Thyroid gland (tissue), 4 donors: ENCODE data around the gene GRIK5.

Experiments
- CTCF ChIP-seq, 6 experiments: fragments of 200-600 bp in 3 of 6; fragments of 450-650 bp in 3 of 6; sonication (generic) in 3 of 6; IDR thresholded peaks; one replicate each; pipeline ENCODE4 v1.5.1; 2016 to 2019; ENCODE audit warnings: antibody characterized with exemption in 6 of 6, mild to moderate bottlenecking in 2 of 6, inconsistent platforms in 1 of 6, moderate library complexity in 1 of 6
- POLR2A ChIP-seq, 2 donors: fragments of 450-650 bp; IDR thresholded peaks; one replicate each; pipeline ENCODE4 v1.6.1; 2017; ENCODE audit warnings: antibody characterized with exemption in 2 of 2, mild to moderate bottlenecking in 2 of 2, moderate library complexity in 1 of 2

- TF ChIP-seq CTCF (IDR thresholded peaks at IDR 0.05) (no peak), POLR2A (IDR thresholded peaks at IDR 0.05) (no peak)
These were observed 35.4 kb upstream of the GRIK5 start for GRCh38 chr19:42105368-42105767.
